Testis (tissue), 3 donors: ENCODE results near the gene MKX. TPM values are rescaled to one million over a fixed set of nuclear protein-coding genes. Genes with fewer than 3 reads are reported as not detected.

Experiments used
- DNase-seq: peaks from one replicate; pipeline ENCODE4 v3.0.0-alpha.2; 2019
- H3K27ac ChIP-seq, 2 donors: fragments of 200-600 bp; sonication (generic); one replicate each; pipeline ENCODE4 v1.5.1; 2019
- H3K27me3 ChIP-seq: fragments of 200-600 bp; sonication (generic); one replicate; pipeline ENCODE4 v1.5.1; 2019
- H3K36me3 ChIP-seq: fragments of 200-600 bp; sonication (generic); one replicate; pipeline ENCODE4 v1.5.1; 2017; ENCODE audit warnings: low read depth; ENCODE audit errors: missing control alignments
- H3K4me1 ChIP-seq: fragments of 200-600 bp; sonication (generic); one replicate; pipeline ENCODE4 v1.5.1; 2019
- H3K4me3 ChIP-seq, 2 donors: fragments of 200-600 bp; sonication (generic); one replicate each; pipeline ENCODE4 v1.5.1; 2017 to 2019
- H3K9me3 ChIP-seq: fragments of 200-600 bp; sonication (generic); one replicate; pipeline ENCODE4 v1.5.1; 2017
- CTCF ChIP-seq, 3 experiments: fragments of 450-650 bp in 2 of 3; fragments of 200-600 bp in 1 of 3; sonication (generic) in 1 of 3; IDR thresholded peaks; one replicate each; pipeline ENCODE4 v1.5.1; 2016 to 2019; ENCODE audit warnings: antibody characterized with exemption in 3 of 3, mild to moderate bottlenecking in 2 of 3, moderate library complexity in 1 of 3
- POLR2A ChIP-seq: fragments of 450-650 bp; IDR thresholded peaks from one replicate; pipeline ENCODE4 v1.6.1; 2017; ENCODE audit warnings: antibody characterized with exemption, mild to moderate bottlenecking, moderate library complexity
- WGBS, 2 donors: methylation state at CpG; one replicate each; pipeline ENCODE4 v1.1.5; 2018; 5-methylcytosine and 5-hydroxymethylcytosine counted together
- intact Hi-C: fragments of 100-400 bp; cut with DNase I; formaldehyde crosslinking; loops from one replicate; pipeline ENCODE4 v1.15.1; 2023; ENCODE audit warnings: low total_unique reads
- polyA plus RNA-seq: library from polyadenylated mRNA; stranded (reverse); fragments of 350-450 nt; fragmentation: Illumina TruSeq; extraction: RNeasy Lipid Tissue Mini Kit (QIAGEN cat#74804); gene quantifications from one replicate; pipeline ENCODE4 v1.2.3, GENCODE V29; 2014; ENCODE audit warnings: low read depth, low replicate concordance; ENCODE audit not compliant: insufficient read depth
- total RNA-seq, 2 donors: library from RNA; depleted of rRNA; stranded (reverse); fragments of >200 nt; gene quantifications; one replicate each; pipeline ENCODE4 v1.2.3, GENCODE V29; 2016

MKX gene
- total and polyA plus RNA-seq, 3 donors from 2014 or later = 1.1 to 4.2 (median 1.7) TPM

- DNase-seq = no peak
These were observed 31.3 kb downstream of the MKX start for GRCh38 chr10:27714349-27714748.

GRCh38 chr10:27713941-27714340, 31.7 kb downstream of the MKX start:
- H3K27ac ChIP-seq = peak overlapping the region in 1 of 2 donors; percentile 50
- 44 to 54% methylated on average over 3 of the region's 3 CpGs for WGBS, 2 donors
- no peak for DNase-seq

More at GRCh38 chr10:27714349-27714748, 31.3 kb downstream of the MKX start:
- Histone ChIP-seq H3K36me3 (no peaks in the 10 kb centered on the region), H3K4me1 (peaks cover 6% of the 10 kb centered on the region), H3K27me3 (no peaks in the 10 kb centered on the region), H3K9me3 (no peaks in the 10 kb centered on the region), H3K4me3 (no peak overlapping the region), H3K27ac (peak overlapping the region in 1 of 2 donors; percentile 50)
- 36 to 58% methylated on average over 4 of the region's 4 CpGs for WGBS, 2 donors
- intact Hi-C loops = no loop called here
- TF ChIP-seq CTCF (IDR thresholded peaks at IDR 0.05) (no peak), POLR2A (no peak)

GRCh38 chr10:27710014-27710413, 35.6 kb downstream of the MKX start:
- Histone ChIP-seq H3K36me3 (no peaks in the 10 kb centered on the region), H3K27ac (no peak overlapping the region), H3K4me1 (no peaks in the 10 kb centered on the region), H3K9me3 (no peaks in the 10 kb centered on the region), H3K4me3 (no peak overlapping the region), H3K27me3 (no peaks in the 10 kb centered on the region)
- TF ChIP-seq POLR2A = no peak
- no peak for TF ChIP-seq CTCF (IDR thresholded peaks at IDR 0.05)
- intact Hi-C loops = no loop called here
- no peak for DNase-seq

More at GRCh38 chr10:27713941-27714340, 31.7 kb downstream of the MKX start:
- TF ChIP-seq POLR2A (no peak), CTCF (IDR thresholded peaks at IDR 0.05) (no peak)
- Histone ChIP-seq H3K27me3 (no peaks in the 10 kb centered on the region), H3K4me1 (peaks cover 6% of the 10 kb centered on the region), H3K9me3 (no peaks in the 10 kb centered on the region), H3K4me3 (no peak overlapping the region), H3K36me3 (no peaks in the 10 kb centered on the region)
- intact Hi-C loops = no loop called here

GRCh38 chr10:27709304-27709703, 36.3 kb downstream of the MKX start:
- H3K4me3 ChIP-seq = no peak overlapping the region
- no peaks in the 10 kb centered on the region for H3K27me3 ChIP-seq
- H3K36me3 ChIP-seq = no peaks in the 10 kb centered on the region
- no peaks in the 10 kb centered on the region for H3K9me3 ChIP-seq
- TF ChIP-seq CTCF (IDR thresholded peaks at IDR 0.05) = no peak
- TF ChIP-seq POLR2A = no peak
- H3K27ac ChIP-seq = no peak overlapping the region
- WGBS, 2 donors = 93 to 98% methylated on average over 3 of the region's 3 CpGs
- no peak for DNase-seq
- intact Hi-C loops = no loop called here
- no peaks in the 10 kb centered on the region for H3K4me1 ChIP-seq

- WGBS, 2 donors = 30 to 51% methylated on average over 3 of the region's 3 CpGs
- intact Hi-C loops = no loop called here
- Histone ChIP-seq H3K4me1 (peaks cover 8% of the 10 kb centered on the region), H3K9me3 (no peaks in the 10 kb centered on the region), H3K27me3 (no peaks in the 10 kb centered on the region), H3K27ac (no peak overlapping the region), H3K36me3 (no peaks in the 10 kb centered on the region), H3K4me3 (no peak overlapping the region)
- peak; percentile 28 for DNase-seq
- no peak for TF ChIP-seq POLR2A
- no peak for TF ChIP-seq CTCF (IDR thresholded peaks at IDR 0.05)
These were observed 43.6 kb downstream of the MKX start for GRCh38 chr10:27701938-27702537.
